ENCODE results near the gene SPON1.

SPON1 gene

DNA sequence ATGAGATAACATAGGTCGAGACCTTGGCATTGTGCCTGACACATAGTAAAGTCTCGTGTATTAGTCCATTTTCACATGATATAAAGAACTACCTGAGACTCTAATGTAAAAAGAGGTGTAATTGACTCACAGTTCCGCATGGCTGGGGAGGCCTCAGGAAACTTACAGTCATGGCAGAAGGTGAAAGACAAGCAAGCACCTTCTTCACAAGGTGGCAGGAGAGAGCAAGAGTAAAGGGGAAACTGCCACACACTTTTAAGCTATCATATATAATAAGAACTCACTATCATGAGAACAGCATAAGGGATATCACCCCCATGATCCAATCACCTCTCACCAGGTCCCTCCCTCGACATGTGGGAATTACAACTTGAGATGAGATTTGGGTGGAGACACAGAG, 165.2 kb downstream of the SPON1 start:
- no peaks in the 10 kb centered on the region for H3K36me3 ChIP-seq (ENCODE audit: insufficient read depth, low read length)
- no peak for TF ChIP-seq EZH2 (IDR thresholded peaks at IDR 0.05; ENCODE audit: borderline replicate concordance, low read length)
- TF ChIP-seq, protein P1, sequence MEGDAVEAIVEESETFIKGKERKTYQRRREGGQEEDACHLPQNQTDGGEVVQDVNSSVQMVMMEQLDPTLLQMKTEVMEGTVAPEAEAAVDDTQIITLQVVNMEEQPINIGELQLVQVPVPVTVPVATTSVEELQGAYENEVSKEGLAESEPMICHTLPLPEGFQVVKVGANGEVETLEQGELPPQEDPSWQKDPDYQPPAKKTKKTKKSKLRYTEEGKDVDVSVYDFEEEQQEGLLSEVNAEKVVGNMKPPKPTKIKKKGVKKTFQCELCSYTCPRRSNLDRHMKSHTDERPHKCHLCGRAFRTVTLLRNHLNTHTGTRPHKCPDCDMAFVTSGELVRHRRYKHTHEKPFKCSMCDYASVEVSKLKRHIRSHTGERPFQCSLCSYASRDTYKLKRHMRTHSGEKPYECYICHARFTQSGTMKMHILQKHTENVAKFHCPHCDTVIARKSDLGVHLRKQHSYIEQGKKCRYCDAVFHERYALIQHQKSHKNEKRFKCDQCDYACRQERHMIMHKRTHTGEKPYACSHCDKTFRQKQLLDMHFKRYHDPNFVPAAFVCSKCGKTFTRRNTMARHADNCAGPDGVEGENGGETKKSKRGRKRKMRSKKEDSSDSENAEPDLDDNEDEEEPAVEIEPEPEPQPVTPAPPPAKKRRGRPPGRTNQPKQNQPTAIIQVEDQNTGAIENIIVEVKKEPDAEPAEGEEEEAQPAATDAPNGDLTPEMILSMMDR (IDR thresholded peaks at IDR 0.05; ENCODE audit: low read length): no peak

DNA sequence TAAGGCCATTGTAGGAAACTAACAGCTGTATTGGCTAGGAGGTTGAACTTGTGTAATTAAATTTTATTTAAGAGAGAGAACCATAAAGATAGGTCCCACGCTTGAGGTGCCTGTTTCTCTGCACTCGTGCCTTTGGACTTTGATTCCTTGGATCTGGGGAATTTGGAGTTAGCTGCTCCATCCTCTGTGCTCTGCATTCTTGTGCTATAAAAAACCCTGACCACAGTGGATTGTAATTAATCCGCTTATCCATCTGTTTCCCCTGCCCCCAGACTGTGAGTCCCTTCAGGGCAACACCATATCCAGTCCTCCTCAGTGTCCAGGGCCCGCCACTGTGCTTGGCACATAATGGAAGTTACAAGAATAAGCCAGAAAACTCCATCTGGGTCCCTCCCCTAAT, 169.8 kb downstream of the SPON1 start:
- no peaks in the 10 kb centered on the region for H3K4me1 ChIP-seq (ENCODE audit: insufficient read depth, low read length, severe bottlenecking)
- H3K4me3 ChIP-seq (ENCODE audit: low read depth, low read length, poor library complexity, severe bottlenecking): no peak overlapping the region
- TF ChIP-seq, protein P1 (IDR thresholded peaks at IDR 0.05; ENCODE audit: low read length): no peak
- no peaks in the 10 kb centered on the region for H3F3A ChIP-seq (ENCODE audit: insufficient read depth, low read length)
- H3K27me3 ChIP-seq (ENCODE audit: insufficient read depth, low read length): no peaks in the 10 kb centered on the region
- H3K9ac ChIP-seq (ENCODE audit: low read length): no peak overlapping the region
- no peak overlapping the region for H3K4me2 ChIP-seq (ENCODE audit: low read length)
- H3K27ac ChIP-seq (ENCODE audit: low read depth, low read length, poor library complexity, severe bottlenecking): no peak overlapping the region
- H3K9me2 ChIP-seq (ENCODE audit: low read depth, low read length): no peaks in the 10 kb centered on the region
- H2AFZ ChIP-seq (ENCODE audit: low read length): no peak overlapping the region
- H4K20me1 ChIP-seq (ENCODE audit: insufficient read depth, low read length): no peaks in the 10 kb centered on the region
- H3K36me3 ChIP-seq (ENCODE audit: insufficient read depth, low read length): no peaks in the 10 kb centered on the region
- no peaks in the 10 kb centered on the region for H3K79me2 ChIP-seq (ENCODE audit: insufficient read depth, low read length)
- H3K9me3 ChIP-seq (ENCODE audit: low read length): no peaks in the 10 kb centered on the region

More for the DNA sequence above, 165.2 kb downstream of the SPON1 start:
- no peaks in the 10 kb centered on the region for H4K20me1 ChIP-seq (ENCODE audit: insufficient read depth, low read length)
- H3F3A ChIP-seq (ENCODE audit: insufficient read depth, low read length): no peaks in the 10 kb centered on the region
- H3K9me2 ChIP-seq (ENCODE audit: low read depth, low read length): no peaks in the 10 kb centered on the region
- no peak overlapping the region for H3K9ac ChIP-seq (ENCODE audit: low read length)
- H3K27me3 ChIP-seq (ENCODE audit: insufficient read depth, low read length): no peaks in the 10 kb centered on the region
- no peaks in the 10 kb centered on the region for H3K9me3 ChIP-seq (ENCODE audit: low read length)
- no peak overlapping the region for H2AFZ ChIP-seq (ENCODE audit: low read length)
- H3K4me3 ChIP-seq (ENCODE audit: low read depth, low read length, poor library complexity, severe bottlenecking): no peak overlapping the region
- H3K4me2 ChIP-seq (ENCODE audit: low read length): no peak overlapping the region
- no peak overlapping the region for H3K27ac ChIP-seq (ENCODE audit: low read depth, low read length, poor library complexity, severe bottlenecking)
- H3K79me2 ChIP-seq (ENCODE audit: insufficient read depth, low read length): no peaks in the 10 kb centered on the region
- H3K4me1 ChIP-seq (ENCODE audit: insufficient read depth, low read length, severe bottlenecking): no peaks in the 10 kb centered on the region

DNA sequence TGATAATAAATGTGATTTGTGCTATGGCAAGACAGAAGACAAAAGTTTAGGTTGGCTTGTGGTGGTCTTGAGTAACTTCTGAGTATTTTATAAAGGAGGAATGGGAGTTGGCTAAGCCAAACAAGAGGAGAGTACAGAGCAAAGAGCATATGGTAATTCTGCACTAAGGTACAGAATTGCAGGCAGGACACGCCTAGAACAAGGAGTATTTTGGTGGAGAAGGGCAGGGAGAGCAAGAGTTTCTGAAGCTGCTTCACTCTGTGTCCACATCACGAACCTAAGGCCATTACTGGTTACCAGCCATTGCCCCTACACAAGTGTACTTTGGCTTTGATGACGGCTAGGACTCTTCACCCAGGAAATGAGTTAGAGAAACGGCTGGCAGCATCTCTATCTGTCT, 170.9 kb downstream of the SPON1 start:
- Histone ChIP-seq H3K9me3 (ENCODE audit: low read length) (no peaks in the 10 kb centered on the region), H3K27ac (ENCODE audit: low read depth, low read length, poor library complexity, severe bottlenecking) (no peak overlapping the region), H3F3A (ENCODE audit: insufficient read depth, low read length) (no peaks in the 10 kb centered on the region)

More for the DNA sequence above, 170.9 kb downstream of the SPON1 start:
- no peak overlapping the region for H3K4me3 ChIP-seq (ENCODE audit: low read depth, low read length, poor library complexity, severe bottlenecking)
- H2AFZ ChIP-seq (ENCODE audit: low read length): no peak overlapping the region
- no peaks in the 10 kb centered on the region for H3K9me2 ChIP-seq (ENCODE audit: low read depth, low read length)
- H3K27me3 ChIP-seq (ENCODE audit: insufficient read depth, low read length): no peaks in the 10 kb centered on the region
- H3K36me3 ChIP-seq (ENCODE audit: insufficient read depth, low read length): no peaks in the 10 kb centered on the region
- H3K4me1 ChIP-seq (ENCODE audit: insufficient read depth, low read length, severe bottlenecking): no peaks in the 10 kb centered on the region
- H4K20me1 ChIP-seq (ENCODE audit: insufficient read depth, low read length): no peaks in the 10 kb centered on the region
- H3K4me2 ChIP-seq (ENCODE audit: low read length): no peak overlapping the region
- no peak for TF ChIP-seq EZH2 (IDR thresholded peaks at IDR 0.05; ENCODE audit: borderline replicate concordance, low read length)
- TF ChIP-seq, protein P1 (IDR thresholded peaks at IDR 0.05; ENCODE audit: low read length): no peak
- no peaks in the 10 kb centered on the region for H3K79me2 ChIP-seq (ENCODE audit: insufficient read depth, low read length)
- H3K9ac ChIP-seq (ENCODE audit: low read length): no peak overlapping the region

Data from OCI-LY1 (cell line).